OCI-M2 (cell line): ENCODE measurements around the gene GPR150.

Source experiments
- DNase-seq: peaks from one replicate; lab custom pipeline; 2025; ENCODE audit not compliant: unreplicated experiment; lab: John Stamatoyannopoulos, UW

Gene GPR150

GRCh38 chr5:95649842-95650620 lies 30.1 kb downstream of the GPR150 start:
- DNase-seq = no peak

DNA sequence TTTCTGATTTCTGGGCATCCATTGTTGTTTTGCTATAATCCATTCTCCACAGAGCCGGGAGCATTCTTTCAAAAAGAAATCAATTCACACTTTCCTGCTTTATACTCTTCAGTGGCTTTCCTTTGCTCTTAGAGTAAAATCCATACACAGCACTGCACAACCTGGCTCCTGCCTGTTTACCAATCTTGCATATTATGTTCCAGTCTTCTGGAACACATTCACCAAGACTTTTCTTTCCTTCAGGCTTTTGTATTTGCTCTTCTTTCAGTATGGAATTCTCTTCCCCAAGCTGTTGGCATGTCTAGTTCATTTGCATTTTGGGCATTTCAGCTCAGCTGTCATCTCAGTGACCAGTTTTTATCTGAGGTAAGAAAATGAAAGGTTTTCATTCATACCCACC lies 33.0 kb downstream of the GPR150 start:
- DNase-seq = no peak

GRCh38 chr5:95654196-95654595 lies 34.3 kb downstream of the GPR150 start:
- DNase-seq = no peak

DNA sequence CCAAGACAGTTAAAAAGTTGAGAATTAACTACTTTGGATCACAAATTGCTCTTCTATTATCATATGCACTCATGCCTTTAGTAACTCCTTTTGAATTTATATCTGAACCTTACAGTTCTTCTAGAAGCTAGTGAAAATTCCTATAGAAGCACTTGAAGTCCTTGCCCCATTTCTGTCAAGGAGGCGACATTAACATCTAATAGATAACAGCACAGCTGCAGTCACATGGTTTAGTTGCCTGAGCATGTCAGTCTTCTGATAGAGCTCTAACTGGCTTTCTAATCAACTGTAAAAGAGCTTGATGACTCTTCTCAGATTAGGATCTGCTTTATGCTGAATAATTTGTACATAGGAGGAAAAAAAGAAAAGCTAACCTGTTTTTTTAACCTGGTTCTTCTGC lies 35.7 kb downstream of the GPR150 start:
- DNase-seq = no peak

- DNase-seq = no peak
Observed at GRCh38 chr5:95660060-95660459, 40.2 kb downstream of the GPR150 start.

- DNase-seq = no peak
Observed at GRCh38 chr5:95662946-95663345, 43.1 kb downstream of the GPR150 start.

DNA sequence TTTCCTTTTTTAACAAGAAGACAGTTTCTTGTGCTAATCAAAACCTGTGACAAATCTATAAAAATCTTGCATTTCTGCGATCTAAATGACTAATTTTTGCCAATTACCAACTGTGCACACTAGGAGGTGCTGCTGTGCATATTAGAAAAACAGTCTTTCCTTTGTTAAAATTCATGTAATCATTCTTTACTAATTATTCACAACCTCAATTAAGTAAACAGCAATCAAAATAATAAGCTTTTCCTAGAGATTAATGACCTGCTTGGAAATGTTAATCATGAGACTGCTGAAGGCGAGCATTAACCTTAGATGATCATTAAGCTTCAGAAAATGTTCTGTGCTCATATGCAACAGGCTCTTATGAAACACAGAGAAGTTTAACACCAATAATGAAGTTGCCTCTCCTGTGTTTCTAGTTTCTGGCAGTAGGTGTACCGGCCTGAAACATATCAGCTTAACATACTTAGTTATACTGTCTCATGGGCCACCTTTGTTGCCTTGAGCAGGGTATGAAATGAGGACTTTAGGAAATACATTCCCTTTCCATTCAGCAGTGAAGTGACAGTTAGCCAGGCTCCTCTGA lies 44.4 kb downstream of the GPR150 start:
- no peak for DNase-seq

GRCh38 chr5:95667061-95667618 lies 47.3 kb downstream of the GPR150 start:
- DNase-seq = no peak

- no peak for DNase-seq
Observed at GRCh38 chr5:95667678-95668077, 47.8 kb downstream of the GPR150 start.

DNA sequence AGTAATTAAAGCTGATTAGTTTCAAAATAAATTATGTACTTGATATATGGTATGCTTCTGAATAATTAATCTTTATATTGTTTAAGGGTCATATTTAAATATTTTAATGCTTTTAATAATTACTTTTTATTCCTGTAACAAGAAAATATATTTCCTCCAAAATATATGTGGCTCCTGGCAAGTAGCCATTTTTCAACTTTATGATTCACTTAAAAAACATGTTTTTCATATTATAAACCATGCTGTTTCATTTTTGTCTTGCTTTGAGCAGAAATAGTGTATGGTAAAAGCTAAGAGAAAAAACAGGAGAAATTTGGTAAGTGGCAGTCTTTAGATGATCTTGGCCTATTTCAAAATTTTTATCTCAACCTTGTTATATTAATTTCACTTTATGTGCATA lies 48.3 kb downstream of the GPR150 start:
- no peak for DNase-seq

- DNase-seq = no peak
Observed at GRCh38 chr5:95668728-95669127, 48.8 kb downstream of the GPR150 start.

DNA sequence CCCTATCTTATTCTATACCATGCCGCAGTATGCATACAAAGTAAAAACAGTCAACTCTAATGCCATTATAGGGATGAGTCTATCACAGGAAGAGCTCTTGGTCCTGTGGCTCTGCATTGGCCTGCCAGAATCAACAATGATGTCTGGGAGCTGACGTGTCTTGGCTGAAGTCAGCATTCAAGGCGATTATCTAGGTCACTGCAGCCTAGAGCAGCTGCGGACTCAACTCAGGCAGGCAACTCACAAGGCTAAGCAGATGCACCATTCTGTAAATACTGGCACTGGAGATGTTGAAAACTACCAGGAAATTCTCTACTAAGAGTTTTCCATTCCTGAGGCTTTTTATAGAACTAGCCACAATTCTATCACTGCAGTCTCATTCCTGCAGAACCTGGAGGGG lies 49.7 kb downstream of the GPR150 start:
- no peak for DNase-seq

DNA sequence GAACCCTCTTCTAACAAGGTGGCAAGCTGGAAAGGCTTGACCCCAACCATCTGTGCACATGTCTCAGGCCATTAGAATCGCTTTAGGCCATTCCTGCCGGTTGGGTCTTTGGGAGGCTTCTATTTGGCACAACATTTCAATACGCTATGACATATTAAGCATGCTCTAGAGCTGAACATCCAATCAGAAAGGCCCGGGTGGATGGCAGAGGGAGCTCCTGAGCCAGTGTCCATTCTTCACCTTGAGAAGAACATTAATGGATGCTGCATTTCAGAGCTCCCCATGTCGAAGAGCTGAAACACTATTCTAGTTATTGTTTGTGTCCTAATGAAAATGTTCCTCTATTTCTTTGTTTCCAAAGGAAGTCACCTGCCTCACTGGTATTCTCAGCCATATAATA lies 50.1 kb downstream of the GPR150 start:
- DNase-seq = no peak

- DNase-seq = no peak
Observed at GRCh38 chr5:95670568-95670967, 50.7 kb downstream of the GPR150 start.
